AG20443 (cell line): ENCODE measurements around the gene KCNIP4.

ENCODE experiments used
- DNase-seq: peaks from one replicate; pipeline ENCODE4 v3.0.0; 2012; ENCODE audit warnings: low spot score, mixed read lengths

KCNIP4 gene

DNA sequence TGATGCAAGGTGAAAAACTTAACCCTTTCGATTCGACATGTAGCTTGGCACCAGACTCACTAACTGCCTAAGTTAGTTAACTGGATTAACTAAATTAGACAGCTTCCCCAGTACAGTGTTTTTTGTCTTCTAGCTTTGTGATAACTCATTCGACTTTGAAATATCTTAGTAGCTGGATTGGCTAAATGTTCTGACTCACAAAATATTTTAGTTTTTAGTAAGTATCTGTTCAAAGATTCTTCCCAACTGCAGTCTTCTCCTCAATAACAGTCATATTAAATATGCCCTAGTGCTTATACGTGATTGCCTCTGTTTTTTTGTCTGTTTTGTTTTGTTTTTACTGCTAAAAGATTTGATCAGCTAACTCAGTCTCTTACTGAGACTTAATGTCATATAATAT is 102.9 kb downstream of the KCNIP4 start:
- peak; percentile 30 for DNase-seq

DNA sequence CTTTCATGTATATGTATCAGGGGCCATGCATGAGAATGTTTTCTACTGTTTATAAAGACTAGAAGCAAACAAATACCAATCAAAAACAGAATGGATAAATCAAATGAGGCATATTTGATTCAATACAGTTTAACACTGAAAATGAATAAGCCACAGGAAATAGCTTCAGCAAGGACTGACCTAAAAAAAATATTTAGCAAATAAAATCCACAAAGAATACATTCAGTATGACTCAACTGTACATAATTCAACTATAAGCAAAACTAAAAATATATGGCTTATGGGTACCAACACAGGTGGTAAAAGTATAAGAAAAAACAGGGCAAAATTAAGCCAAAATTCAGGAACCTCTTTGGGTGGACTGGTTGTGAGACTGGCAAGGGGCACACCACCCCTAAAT is 112.9 kb downstream of the KCNIP4 start:
- DNase-seq: no peak

DNA sequence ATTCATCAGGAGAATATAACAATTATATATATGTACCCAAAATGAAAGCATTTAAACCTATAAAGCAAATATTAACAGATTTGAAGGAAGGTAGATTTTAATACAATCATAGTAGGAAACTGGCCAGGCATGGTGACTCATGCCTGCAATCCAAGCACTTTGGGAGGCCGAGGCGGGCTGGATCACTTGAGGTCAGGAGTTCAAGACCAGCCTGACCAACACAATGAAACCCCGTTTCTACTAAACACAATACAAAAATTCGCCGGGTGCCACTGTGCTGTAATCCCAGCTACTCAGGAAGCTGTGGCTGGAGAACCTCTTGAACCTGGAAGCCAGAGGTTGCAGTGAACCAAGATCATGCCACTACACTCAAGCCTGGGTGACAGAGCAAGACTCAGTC is 118.3 kb downstream of the KCNIP4 start:
- DNase-seq: no peak

DNA sequence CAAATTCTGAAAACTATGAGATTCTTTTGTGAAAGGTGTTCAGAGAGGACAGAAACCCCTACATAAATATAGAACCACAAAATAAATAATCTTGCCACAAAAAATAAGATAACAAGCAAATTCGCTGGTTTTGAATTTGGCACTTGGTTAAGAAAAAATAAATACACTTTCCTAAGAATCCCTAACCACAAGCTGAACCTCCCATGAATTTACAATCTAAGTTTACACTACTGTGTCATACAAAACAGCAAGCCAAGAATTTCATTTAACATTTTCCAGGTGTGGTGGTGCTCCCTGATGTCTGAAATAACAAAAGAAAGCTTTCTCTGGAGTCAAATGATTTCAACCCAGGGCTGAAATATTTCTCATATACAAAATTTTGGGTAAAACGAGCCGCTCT is 121.0 kb downstream of the KCNIP4 start:
- DNase-seq: peak; percentile 10

DNA sequence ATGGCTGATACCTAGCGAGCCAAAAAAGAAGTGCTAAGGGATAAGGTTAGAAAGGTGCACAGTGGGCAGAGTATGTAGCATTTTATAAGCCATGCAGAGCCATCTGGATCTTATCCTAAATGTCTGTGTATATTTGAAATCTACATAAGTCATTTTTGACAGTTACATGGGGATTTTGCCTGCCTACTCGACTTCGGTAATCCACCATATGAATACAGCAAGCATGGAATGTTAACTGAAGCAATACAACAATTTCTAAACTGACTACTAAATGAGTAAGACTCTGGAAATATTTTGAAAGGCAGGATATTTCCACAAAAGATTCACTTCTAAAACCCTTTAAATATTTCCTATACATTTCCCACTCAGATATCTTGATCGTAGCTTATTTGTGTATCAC is 122.5 kb downstream of the KCNIP4 start:
- DNase-seq: no peak

DNA sequence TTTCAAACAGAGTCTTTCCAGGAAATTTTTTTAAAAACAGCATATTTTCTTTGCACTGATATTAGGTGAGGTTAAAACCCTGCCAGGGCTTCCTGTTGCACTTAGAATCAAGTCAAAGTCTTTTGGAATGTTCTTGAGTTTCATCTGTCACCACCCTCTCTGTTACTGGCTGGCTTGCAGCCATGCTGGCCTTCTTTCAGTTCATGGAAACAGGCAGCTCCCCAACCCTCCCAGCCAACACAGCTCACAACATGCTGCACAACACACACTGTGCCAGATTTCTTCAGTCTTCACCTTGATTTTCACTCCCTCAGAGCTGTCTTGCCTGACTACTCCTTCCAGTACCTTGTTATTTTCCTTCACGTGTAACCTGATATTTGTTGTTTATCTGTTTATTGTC is 129.5 kb downstream of the KCNIP4 start:
- DNase-seq: peak; percentile 9

DNA sequence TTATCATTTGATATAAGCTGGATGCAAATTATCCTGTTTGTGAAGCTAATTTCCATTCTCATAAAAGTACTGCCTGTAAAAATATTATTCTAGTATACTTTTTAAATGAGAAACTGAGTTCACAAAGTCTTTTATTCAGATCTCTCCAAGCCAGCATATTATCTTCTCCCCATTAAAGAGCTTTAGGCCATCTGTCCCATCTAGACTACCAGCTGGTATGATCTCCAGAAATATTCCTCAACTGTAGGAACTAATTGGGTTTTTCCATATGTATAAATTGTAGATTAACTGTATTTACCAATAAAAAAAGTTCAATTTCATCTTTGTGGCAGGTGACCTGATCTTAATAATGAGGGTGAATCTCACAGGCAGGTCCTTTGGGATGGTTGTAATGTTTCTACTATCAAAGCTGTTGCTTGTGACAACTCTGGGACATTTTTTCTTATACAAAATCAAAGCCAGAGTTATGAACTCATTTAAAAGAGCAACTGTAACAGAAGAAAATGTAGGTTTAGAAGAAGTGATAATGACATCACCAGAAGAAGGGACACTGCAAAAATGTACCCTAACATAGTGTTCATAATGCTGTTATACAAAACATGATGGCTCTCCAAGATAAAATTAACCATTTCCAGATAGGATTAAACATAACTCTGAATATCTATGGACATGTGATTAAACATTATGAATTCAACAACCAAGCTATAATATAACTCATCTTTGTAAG is 132.8 kb downstream of the KCNIP4 start:
- DNase-seq: no peak

DNA sequence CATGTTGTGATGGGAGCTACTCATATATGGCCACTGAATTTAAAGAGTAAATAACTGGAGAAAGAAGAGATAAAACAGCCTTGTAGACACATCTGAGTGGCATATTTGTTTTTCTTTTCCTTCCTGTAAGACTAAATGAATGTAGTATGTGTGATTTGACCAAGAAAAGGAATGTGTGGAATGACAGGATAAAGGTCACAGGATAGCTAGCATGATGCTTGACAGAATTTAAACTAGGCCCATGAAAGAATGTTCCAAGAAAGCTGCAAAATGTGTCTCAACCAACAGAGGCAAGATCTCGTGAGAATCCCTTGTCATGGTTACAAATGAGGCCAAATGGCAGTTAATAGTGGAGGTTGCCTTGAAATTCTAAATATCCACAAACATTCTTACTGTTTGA is 137.0 kb downstream of the KCNIP4 start:
- peak; percentile 55 for DNase-seq

DNA sequence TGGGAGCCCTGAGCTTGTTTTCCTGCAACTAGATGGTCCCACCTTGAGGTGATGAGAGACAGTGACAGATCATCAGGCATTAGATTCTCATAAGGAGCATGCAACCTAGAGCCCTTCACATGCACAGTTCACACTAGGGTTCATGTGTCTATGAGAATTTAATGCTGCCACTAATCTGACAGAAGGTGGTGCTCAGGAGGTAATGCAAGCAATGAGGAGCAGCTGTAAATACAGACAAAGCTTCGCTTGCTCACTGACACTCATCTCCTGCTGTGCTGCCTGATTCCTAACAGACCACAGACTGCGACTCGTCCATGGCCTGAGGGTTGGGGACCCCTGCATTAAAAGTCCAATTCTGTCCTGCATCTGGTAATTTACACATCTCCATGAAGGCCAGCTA is 141.6 kb downstream of the KCNIP4 start:
- DNase-seq: no peak

DNA sequence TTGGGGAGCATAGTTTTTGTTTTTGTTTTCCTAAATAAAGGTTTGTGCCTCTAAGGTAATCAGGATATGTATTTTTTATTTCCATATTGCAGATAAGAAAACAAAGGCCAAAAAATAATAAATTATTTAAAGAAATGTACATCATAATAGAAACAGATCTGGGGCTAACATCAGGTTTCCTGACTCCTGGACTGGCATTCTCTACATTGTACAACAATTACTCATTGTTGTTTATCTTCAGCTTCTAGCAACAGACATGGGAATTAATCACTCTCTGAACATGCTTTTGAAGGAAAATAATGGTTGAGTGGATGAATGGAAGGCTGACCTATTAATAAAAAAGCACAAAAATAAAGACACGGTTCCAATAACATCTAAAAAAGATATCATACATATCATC is 146.2 kb downstream of the KCNIP4 start:
- peak; percentile 59 for DNase-seq

DNA sequence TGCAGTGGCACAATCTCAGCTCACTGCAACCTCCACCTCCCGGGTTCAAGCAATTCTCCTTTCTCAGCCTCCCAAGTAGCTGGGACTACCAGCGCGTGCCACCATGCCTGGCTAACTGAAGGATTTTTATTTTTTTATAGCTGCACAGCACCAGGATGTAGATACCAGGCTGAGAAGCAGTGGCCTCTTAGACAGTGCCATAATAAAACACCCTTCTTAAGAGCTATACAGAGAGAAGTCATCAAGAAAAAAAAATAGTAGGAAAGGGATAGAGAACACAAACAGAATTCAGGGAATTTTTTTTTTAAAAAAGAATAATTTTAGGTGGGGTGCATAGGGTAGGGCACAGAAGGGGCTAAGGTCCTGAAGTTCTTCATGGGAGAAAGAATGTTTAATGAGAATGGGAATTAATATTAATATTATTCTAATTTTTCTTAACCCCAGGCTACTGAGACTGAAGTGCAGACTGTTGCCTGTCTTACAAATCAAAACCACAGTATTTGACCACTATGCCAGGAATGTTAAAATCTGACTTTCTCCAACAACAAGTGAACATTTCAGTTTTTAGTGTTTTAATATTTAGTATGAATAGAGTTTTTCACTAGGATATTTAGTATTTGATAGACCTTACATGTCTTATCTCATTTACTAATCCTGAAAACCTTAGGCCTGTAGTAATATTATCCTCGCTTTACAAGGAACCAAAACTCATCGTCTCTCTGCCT is 146.7 kb downstream of the KCNIP4 start:
- peak; percentile 21 for DNase-seq

DNA sequence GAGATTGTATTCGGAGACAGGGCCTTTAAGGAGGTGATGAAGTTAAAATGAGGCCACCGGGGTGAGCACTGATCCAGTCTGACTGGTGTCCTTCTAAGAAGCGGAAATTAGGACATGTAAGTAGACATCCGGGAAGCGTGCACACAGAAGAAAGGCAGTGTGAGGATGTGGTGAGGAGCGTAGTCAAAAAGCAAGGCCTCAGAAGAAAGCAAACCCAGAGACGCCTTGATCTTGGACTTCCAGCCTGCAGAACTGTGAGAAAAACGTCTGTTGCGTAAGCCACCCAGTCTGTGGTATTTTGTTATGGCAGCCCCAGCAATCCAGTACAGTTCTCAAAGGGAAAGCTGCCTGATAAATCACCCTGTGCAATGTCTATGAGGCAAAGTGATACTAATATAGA is 153.5 kb downstream of the KCNIP4 start:
- DNase-seq: no peak

DNA sequence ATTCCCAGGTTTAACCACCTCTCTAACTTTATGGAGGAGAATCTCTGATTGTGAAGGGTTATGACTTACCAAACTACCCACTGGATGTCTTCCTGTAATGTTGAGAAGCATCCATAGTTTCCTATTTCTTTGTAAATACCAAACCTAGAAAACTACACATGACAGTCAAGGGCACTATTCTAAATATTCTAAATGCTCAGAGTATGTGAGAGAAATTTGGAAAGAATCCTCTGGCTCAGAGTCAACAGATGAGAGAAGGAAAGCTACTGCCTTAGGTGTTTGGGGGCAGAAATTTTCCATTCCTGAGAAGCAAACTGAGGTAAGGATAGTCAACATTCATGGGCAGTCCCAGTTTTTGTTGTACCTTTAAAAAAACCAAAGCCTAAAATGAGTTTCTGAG is 155.8 kb downstream of the KCNIP4 start:
- DNase-seq: no peak

DNA sequence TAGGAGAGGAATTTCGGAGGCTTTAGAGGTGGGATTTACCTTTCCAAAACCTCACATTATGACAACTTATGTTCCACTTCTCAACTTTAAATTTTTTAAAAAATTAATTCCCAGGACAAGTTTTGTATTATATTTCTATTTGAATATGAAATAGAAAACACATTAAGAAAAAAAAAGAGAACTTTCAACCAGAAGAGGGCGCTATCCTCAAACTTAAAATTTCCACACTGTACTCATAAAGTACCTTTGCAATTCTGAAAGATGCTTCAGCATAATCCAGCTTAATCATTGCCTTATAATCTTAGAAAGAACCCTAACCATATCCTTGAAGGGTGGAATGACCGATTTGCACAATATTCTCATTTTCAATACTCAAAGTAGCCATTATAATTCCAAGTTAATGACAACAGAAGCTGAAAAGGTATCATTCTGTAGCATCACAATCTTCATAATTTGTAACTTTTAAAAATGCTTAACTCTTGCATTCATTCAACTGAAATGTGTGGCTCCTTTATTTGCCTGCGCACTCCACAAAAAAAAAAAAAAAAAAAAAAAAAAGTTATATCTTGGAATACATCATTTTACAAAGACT is 158.0 kb downstream of the KCNIP4 start:
- DNase-seq: no peak

DNA sequence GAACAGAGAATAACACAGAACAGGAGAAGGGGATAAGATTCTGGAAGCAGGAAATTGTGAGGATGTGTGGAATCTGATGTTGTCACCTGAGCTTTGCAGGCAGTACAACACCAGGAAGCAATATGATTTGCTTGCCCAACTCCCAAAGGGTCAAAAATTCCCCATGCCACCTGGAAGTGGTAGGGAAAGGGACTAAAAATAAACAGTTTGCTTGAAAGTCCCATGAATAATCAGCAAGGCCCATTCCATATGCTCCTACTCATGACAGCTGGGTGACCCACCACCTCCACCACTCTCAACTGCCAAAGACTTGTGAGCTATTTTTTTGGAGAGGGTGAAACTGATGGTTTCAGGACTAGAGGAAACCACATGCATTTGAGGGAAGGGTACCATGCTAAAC is 168.4 kb downstream of the KCNIP4 start:
- no peak for DNase-seq

DNA sequence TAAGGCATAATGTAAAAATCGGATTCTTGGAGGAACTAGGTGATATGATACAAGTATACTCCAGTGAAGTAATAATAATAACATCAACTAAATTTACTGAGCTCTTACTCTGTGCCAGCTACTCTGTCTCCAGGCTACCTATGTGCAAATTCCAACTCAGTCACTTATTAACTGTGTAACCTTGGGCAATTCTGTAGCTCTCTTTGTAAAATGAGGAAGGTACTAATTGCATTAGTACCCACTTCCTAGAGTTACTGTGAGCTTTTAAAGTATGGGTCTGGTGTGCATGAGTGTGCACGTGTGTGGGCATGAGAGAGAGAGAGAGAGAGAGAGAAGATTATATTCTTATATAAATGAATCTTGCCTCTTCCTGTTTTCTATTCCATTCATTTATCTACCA is 169.9 kb downstream of the KCNIP4 start:
- no peak for DNase-seq

DNA sequence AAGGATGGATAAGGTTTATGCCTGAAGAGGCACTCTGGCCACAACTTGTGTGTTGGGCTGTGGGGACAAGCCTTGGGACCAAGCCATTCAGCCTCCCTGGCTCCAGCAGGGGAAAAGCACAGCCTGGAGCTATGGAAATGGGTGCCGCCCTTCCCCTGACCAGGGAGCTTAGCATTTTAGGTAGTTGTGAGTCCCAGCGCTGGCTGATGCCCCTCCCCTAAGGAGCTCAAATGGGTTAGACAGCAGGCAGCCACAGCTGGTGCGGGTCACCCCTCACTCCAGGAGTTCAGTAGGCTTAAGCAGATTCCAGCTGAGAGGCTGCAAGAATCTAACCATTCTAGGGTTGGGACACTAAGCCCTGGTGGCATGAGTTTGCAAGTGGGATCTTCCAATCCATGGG is 172.9 kb downstream of the KCNIP4 start:
- DNase-seq: no peak

DNA sequence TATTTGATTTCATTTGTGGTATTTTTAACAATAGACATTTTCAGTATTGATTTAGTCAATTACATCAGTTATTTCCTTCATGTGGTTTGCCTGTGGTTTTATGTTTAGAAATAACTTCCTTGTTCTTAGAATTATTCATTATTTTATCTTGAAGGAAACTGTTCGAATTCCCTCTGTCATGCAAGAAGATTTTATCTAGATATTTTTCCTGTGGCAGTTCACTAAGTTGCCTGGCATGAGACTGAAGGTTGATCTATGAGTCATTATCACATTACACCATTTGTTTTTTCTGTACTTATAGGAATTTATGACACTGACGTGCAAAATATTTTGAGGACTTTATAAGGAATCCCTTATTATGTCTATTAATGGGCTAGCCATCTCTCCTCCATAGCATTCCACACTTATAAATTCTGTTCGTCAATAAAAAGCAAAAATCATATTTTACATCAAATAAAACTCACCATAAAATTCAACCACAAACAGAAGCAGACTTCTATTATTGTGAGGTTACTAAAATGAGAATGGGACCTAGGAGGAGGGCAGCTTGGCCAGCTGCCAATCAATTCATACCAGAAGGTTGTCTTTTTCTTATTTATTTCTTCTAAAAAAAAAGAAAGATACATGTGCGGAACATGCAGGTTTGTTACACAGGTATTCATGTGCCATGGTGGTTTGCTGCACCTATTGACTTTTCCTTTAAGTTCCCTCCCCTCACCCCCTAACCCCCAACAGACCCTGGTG is 179.0 kb downstream of the KCNIP4 start:
- no peak for DNase-seq

DNA sequence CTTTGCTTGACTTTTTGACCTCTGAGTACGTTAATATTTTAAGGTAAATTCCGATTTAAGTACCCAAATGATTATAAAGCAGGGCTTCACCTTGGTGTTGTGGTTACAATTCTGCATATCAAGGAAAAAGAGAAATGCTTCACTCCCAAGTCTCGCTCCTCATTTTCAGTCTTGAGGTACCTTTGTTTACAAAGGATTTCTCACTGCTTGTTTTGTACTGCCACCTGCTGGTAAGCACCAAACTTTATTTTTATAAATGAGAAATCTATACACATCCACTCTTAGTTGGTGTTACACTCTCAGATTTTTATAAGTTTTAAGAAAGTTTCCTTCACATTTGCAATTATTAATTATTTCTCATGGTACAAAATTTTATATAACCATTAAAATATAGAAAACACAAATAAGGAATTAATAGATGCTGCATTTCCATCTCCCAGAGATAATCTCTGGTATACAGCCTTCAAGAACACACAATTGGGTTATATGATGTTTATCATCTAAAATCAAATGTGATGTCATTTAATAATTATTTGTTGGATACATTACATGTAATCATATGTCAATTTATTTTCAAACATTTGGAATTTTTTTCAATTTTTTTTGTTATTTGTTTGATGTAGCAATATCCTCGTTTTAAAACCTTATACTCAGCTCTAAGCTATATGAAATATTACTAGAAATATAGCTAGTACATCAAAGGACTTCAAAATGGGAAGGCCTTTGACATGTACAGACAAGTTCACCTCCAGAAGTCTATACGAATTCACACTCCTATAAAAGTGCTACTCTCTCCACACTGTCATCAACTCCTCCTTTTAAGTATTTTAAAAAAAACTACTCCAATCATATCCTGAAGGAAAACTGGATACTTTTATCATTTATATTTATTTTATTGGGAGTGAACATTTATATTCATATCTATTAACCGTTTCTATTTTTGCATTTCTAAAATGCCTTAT is 179.9 kb downstream of the KCNIP4 start:
- peak; percentile 25 for DNase-seq

DNA sequence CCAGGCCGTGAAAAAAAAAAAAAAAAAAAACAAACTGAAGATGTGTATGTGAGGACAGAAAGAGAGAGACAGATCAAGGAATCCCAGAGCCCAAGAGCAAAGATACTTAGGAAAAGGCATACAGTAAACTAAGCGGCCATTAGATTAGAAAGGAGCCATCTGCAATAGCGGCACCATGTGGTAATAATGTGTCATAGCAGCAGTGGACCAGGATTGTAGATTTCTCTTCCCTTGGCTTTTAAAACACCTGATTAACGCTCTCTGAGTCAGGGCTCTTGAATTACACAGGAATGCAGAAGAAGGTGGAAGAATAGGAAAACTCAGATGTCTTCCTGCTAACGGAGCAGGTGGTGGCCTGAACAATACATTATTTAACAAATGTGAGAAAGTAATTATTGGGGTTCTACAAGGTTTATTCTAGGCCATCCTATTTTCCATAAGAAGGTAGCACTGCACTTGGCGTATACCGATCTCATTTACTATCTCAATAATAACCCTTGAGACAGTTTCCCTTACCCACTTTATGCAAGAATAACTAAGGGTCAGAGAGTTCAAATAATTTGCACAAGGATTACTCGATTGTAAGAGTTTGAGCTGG is 182.7 kb downstream of the KCNIP4 start:
- peak; percentile 54 for DNase-seq

DNA sequence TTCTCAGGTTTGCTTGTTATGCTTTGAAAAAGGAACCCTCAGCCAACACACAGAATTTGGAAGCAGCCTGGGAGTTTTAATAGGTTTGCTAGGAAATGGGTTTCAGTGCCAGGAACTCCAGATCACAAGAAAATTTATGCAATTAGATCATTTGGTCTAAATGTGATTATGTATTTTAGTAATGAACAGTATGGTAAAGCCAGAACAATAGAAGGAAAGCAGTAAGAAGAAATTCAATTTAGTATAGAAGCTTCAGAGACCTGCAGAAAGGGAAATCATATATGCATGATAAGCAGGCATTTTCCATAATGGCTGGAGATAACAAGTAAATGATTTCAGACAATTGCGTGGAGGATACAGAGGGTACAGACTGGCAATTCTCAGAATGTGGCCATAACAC is 184.7 kb downstream of the KCNIP4 start:
- DNase-seq: no peak
